ENCODE results near the gene BCAN. TPM values are rescaled to one million over a fixed set of nuclear protein-coding genes. Genes with fewer than 3 reads are reported as not detected.

BCAN gene
- total RNA-seq, 1 experiment from 2014 or later: 3.6 TPM

GRCh38 chr1:156673387-156674121 is 31.6 kb downstream of the BCAN start (continued):
- TF ChIP-seq ARID4B (CRISPR knock-in tag; IDR thresholded peaks at IDR 0.05; ENCODE audit: borderline replicate concordance) (no peak; the same call in 1 of the 2 replicates), TEAD1 (CRISPR knock-in tag; IDR thresholded peaks at IDR 0.05) (peak; percentile 83; the same call in 1 of the 2 replicates), ERG (CRISPR knock-in tag; IDR thresholded peaks at IDR 0.05) (no peak), MLX (CRISPR knock-in tag; IDR thresholded peaks at IDR 0.05) (no peak), E2F4 (CRISPR knock-in tag; IDR thresholded peaks at IDR 0.05; ENCODE audit: borderline replicate concordance, low read depth) (no peak), ZNF532 (CRISPR knock-in tag; IDR thresholded peaks at IDR 0.05; ENCODE audit: borderline replicate concordance) (no peak), ZNF416 (CRISPR knock-in tag; IDR thresholded peaks at IDR 0.05) (no peak), ZBTB43 (CRISPR knock-in tag; IDR thresholded peaks at IDR 0.05) (peak; percentile 70; the same call in 1 of the 2 replicates), CREB1 (CRISPR knock-in tag; IDR thresholded peaks at IDR 0.05) (no peak), ETV6 (CRISPR knock-in tag; IDR thresholded peaks at IDR 0.05) (peak; percentile 89), FOXP1 (CRISPR knock-in tag; IDR thresholded peaks at IDR 0.05; ENCODE audit: borderline replicate concordance) (0 out of 2 replicates have a peak, but pooled peaks have one; percentile 39), FOXP4 (CRISPR knock-in tag; IDR thresholded peaks at IDR 0.05) (no peak), E2F5 (CRISPR knock-in tag; IDR thresholded peaks at IDR 0.05) (no peak), IRF1 (CRISPR knock-in tag; IDR thresholded peaks at IDR 0.05) (no peak), CREM (CRISPR knock-in tag; IDR thresholded peaks at IDR 0.05) (no peak), ATF1 (CRISPR knock-in tag; IDR thresholded peaks at IDR 0.05) (no peak)
